Heart left ventricle (tissue), 13 donors: ENCODE results near the gene GATA2.

ENCODE experiments used
- CTCF ChIP-seq, 12 donors: fragments of 200-600 bp; sonication (generic) in 4 of 12; IDR thresholded peaks; one replicate each; pipeline versions ENCODE4 v1.5.0 to v1.8.0; 2018 to 2022; ENCODE audit warnings: antibody characterized with exemption in 12 of 12, mild to moderate bottlenecking in 5 of 12
- POLR2A ChIP-seq, 2 donors: fragments of 450-650 bp; IDR thresholded peaks; one replicate each; pipeline ENCODE4 v1.6.1; 2017; ENCODE audit warnings: antibody characterized with exemption in 2 of 2, mild to moderate bottlenecking in 2 of 2, moderate library complexity in 2 of 2
- donor health status: ischemic (EF 13 %, LVEDD 7.1; RV severe dilation, severe dysfunction).
- donor health status: DM: no; HTN: yes; CAD: no.
- donor health status: DM: no; HTN: no; CAD: no.
- donor health status: ischemic (EF 25% LVEDD 6.9; RV normal size, moderate dysfunction).
- donor health status: ischemic (EF 25% LVEDD 5.7; RV mildly dilated, moderate dysfunction).
- donor health status: ischemic (EF 35%, LVEDD 5.7; RV mildly dilated, moderate dysfunction).
- donor health status: nonischemic (EF 11% LVEDD 7.7; RV severe dilation, severe dysfunction).
- donor health status: DM: yes; HTN: yes; CAD: no.
- donor health status: PGD.
- donor health status: ischemic (EF 29% LVEDD 5.4; RV normal size, mild dysfunction).
- donor health status: nonischemic (EF 23%, LVEDD 6.1; RV moderate dilation, normal function).

DNA sequence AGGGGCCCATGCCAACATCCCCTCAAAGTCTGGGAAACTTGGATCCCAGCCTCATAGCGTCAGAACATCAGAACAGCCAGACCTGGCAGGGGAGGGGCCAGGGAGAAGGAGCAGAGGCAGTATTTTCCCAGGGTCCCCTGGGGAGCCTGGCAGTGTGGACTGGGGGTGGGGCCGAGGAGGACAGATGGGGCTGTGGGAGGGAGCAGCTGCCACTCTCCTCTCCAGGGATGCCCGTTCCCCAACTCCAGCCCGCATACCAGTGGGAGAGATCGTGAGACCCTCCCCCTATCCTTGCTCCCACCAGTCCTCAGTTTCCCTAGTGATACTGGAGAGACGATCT, 19.9 kb downstream of the GATA2 start:
- TF ChIP-seq CTCF (IDR thresholded peaks at IDR 0.05) (no peak), POLR2A (IDR thresholded peaks at IDR 0.05) (no peak)
